SK-N-SH treated with all-trans-retinoic acid at 6 μM for 48 hours (cell line): ENCODE results near the gene RAD51AP1.

Experiments used
- ATAC-seq: fragments of 200-7000 bp; cut with Tn5 transposase; 3 replicates; pipeline ENCODE4 v1.9.1; 2020; ENCODE audit warnings: mild to moderate bottlenecking, moderate library complexity
- BACH2 ChIP-seq: fragments of 250-450 bp; sonication (Bioruptor Pico); IDR thresholded peaks from 2 replicates; pipeline ENCODE4 v1.9.0; 2021; ENCODE audit warnings: mild to moderate bottlenecking, borderline replicate concordance
- CSDC2 ChIP-seq: fragments of 250-450 bp; sonication (Bioruptor Pico); IDR thresholded peaks from 2 replicates; pipeline ENCODE4 v1.5.0; 2020; ENCODE audit warnings: mild to moderate bottlenecking, moderate library complexity
- CSRNP3 ChIP-seq: fragments of 250-450 bp; sonication (Bioruptor Pico); IDR thresholded peaks from 2 replicates; pipeline ENCODE4 v1.5.1; 2021; ENCODE audit warnings: mild to moderate bottlenecking, moderate library complexity
- ESRRG ChIP-seq: fragments of 250-450 bp; sonication (Bioruptor Pico); IDR thresholded peaks from 2 replicates; pipeline ENCODE4 v1.6.1; 2021; ENCODE audit warnings: mild to moderate bottlenecking
- GLIS3 ChIP-seq: fragments of 250-450 bp; sonication (Bioruptor Pico); IDR thresholded peaks from 2 replicates; pipeline ENCODE4 v1.5.0; 2020; ENCODE audit warnings: mild to moderate bottlenecking, moderate library complexity
- ISL1 ChIP-seq: fragments of 250-450 bp; sonication (Bioruptor Pico); IDR thresholded peaks from 2 replicates; pipeline ENCODE4 v2.1.2; 2022; ENCODE audit warnings: mild to moderate bottlenecking, moderate library complexity
- OSR1 ChIP-seq: fragments of 250-450 bp; sonication (Bioruptor Pico); IDR thresholded peaks from 2 replicates; pipeline ENCODE4 v1.8.0; 2022; ENCODE audit warnings: moderate library complexity, mild to moderate bottlenecking, inconsistent platforms
- PATZ1 ChIP-seq: fragments of 250-450 bp; sonication (Bioruptor Pico); IDR thresholded peaks from 2 replicates; pipeline ENCODE4 v1.8.0; 2020; ENCODE audit warnings: mild to moderate bottlenecking, moderate library complexity, borderline replicate concordance
- POU6F1 ChIP-seq: fragments of 250-450 bp; sonication (Bioruptor Pico); IDR thresholded peaks from 2 replicates; pipeline ENCODE4 v1.8.0; 2021; ENCODE audit warnings: low read depth, mild to moderate bottlenecking, moderate library complexity, borderline replicate concordance
- PPARA ChIP-seq: fragments of 250-450 bp; sonication (Bioruptor Pico); IDR thresholded peaks from 2 replicates; pipeline ENCODE4 v1.5.0; 2020; ENCODE audit warnings: mild to moderate bottlenecking, borderline replicate concordance
- RARB ChIP-seq: fragments of 250-450 bp; sonication (Bioruptor Pico); IDR thresholded peaks from 2 replicates; pipeline ENCODE4 v1.8.0; 2021; ENCODE audit warnings: mild to moderate bottlenecking, moderate library complexity
- SNAI2 ChIP-seq: fragments of 250-450 bp; sonication (Bioruptor Pico); IDR thresholded peaks from 2 replicates; pipeline ENCODE4 v1.5.0; 2020; ENCODE audit warnings: mild to moderate bottlenecking, moderate library complexity
- TOX ChIP-seq: fragments of 250-450 bp; sonication (Bioruptor Pico); IDR thresholded peaks from 2 replicates; pipeline ENCODE4 v1.8.0; 2021; ENCODE audit warnings: mild to moderate bottlenecking, moderate library complexity, borderline replicate concordance
- TSHZ2 ChIP-seq: fragments of 250-450 bp; sonication (Bioruptor Pico); IDR thresholded peaks from 2 replicates; pipeline ENCODE4 v1.5.0; 2020; ENCODE audit warnings: mild to moderate bottlenecking, moderate library complexity
- ZC3H10 ChIP-seq: fragments of 250-450 bp; sonication (Bioruptor Pico); IDR thresholded peaks from 2 replicates; pipeline ENCODE4 v1.5.1; 2021; ENCODE audit warnings: mild to moderate bottlenecking, moderate library complexity
- ZFP3 ChIP-seq: fragments of 250-450 bp; sonication (Bioruptor Pico); IDR thresholded peaks from 2 replicates; pipeline ENCODE4 v1.5.0; 2020; ENCODE audit warnings: mild to moderate bottlenecking, moderate library complexity
- ZFP30 ChIP-seq: fragments of 450-650 bp; formaldehyde crosslinking; IDR thresholded peaks from 2 replicates; pipeline ENCODE4 v1.5.0; 2022; ENCODE audit warnings: mild to moderate bottlenecking, moderate library complexity
- ZNF565 ChIP-seq: fragments of 450-650 bp; formaldehyde crosslinking; conservative IDR thresholded peaks from 2 replicates; pipeline ENCODE4 v1.5.0; 2020; ENCODE audit warnings: low read depth, mild to moderate bottlenecking, moderate library complexity
- ZNF70 ChIP-seq: fragments of 450-650 bp; formaldehyde crosslinking; IDR thresholded peaks from 2 replicates; pipeline ENCODE4 v1.5.0; 2020; ENCODE audit warnings: mild to moderate bottlenecking, moderate library complexity
- ZNF8 ChIP-seq: fragments of 450-650 bp; formaldehyde crosslinking; IDR thresholded peaks from 2 replicates; pipeline ENCODE4 v1.5.0; 2020; ENCODE audit warnings: mild to moderate bottlenecking, moderate library complexity

The RAD51AP1 gene

GRCh38 chr12:4587108-4587507, 48.4 kb downstream of the RAD51AP1 start:
- ATAC-seq, result peak; percentile 77
- TF ChIP-seq RARB (no peak), ISL1 (CRISPR knock-in tag) (no peak), ZC3H10 (CRISPR knock-in tag) (no peak), ZNF8 (no peak), OSR1 (CRISPR knock-in tag) (no peak), PATZ1 (no peak), BACH2 (no peak), SNAI2 (CRISPR knock-in tag) (no peak), ESRRG (CRISPR knock-in tag) (no peak), CSDC2 (CRISPR knock-in tag) (no peak), TOX (no peak), ZNF70 (CRISPR knock-in tag) (no peak), ZFP30 (CRISPR knock-in tag) (no peak), TSHZ2 (CRISPR knock-in tag) (no peak)
- TF ChIP-seq, all 23 proteins: peak for 0

- ATAC-seq, result no peak
- TF ChIP-seq TOX, result no peak
- TF ChIP-seq RARB, result no peak
- TF ChIP-seq TSHZ2 (CRISPR knock-in tag), result no peak
- TF ChIP-seq ZFP30 (CRISPR knock-in tag), result no peak
- no peak for TF ChIP-seq PPARA
- TF ChIP-seq ZNF565 (CRISPR knock-in tag), result no peak
- no peak for TF ChIP-seq CSDC2 (CRISPR knock-in tag)
- no peak for TF ChIP-seq PATZ1
- TF ChIP-seq OSR1 (CRISPR knock-in tag), result no peak
- no peak for TF ChIP-seq ISL1 (CRISPR knock-in tag)
- no peak for TF ChIP-seq CSRNP3
- no peak for TF ChIP-seq BACH2
- TF ChIP-seq ZNF70 (CRISPR knock-in tag), result no peak
- no peak for TF ChIP-seq POU6F1
- TF ChIP-seq ESRRG (CRISPR knock-in tag), result no peak
- TF ChIP-seq GLIS3 (CRISPR knock-in tag), result no peak
- no peak for TF ChIP-seq ZFP3
Measured at GRCh38 chr12:4588916-4589315, 50.2 kb downstream of the RAD51AP1 start.
